Pons (tissue), 1 donor: ENCODE measurements around the gene LRRC4C.

Experiments used
- DNase-seq: peaks from one replicate; pipeline ENCODE4 v3.0.0-alpha.2; 2016; ENCODE audit warnings: low spot score

The LRRC4C gene

GRCh38 chr11:40289370-40289769, 1170.1 kb downstream of the LRRC4C start:
- peak; percentile 49 for DNase-seq

GRCh38 chr11:40287916-40288803, 1171.3 kb downstream of the LRRC4C start:
- peak; percentile 62 for DNase-seq

GRCh38 chr11:40286137-40286536, 1173.3 kb downstream of the LRRC4C start:
- peak; percentile 33 for DNase-seq

GRCh38 chr11:40285558-40285957, 1173.9 kb downstream of the LRRC4C start:
- DNase-seq, result peak; percentile 38

- DNase-seq, result peak; percentile 88
Measured at GRCh38 chr11:40281052-40281580, 1178.3 kb downstream of the LRRC4C start.

GRCh38 chr11:40280159-40281051, 1179.0 kb downstream of the LRRC4C start:
- peak; percentile 95 for DNase-seq

GRCh38 chr11:40276960-40277359, 1182.5 kb downstream of the LRRC4C start:
- DNase-seq, result no peak

DNA sequence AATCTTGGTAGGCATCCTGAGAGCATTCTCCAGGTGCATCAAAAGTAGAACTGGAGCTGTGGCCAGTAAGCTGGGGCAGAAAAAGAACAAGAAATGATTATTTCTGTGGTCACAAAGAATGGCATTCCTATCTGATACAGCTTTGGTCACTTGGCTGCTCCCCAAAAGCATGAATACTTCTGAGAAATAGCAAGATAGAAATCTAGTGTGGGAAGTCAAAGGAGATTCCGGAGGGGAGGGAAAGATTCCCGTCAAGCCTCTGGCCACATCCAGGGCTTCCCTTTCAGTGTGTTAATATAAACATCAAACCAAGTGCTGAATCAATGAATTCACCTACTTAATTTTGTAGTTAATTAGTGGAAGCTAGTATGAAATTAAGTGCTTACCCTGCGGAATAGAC, 1185.4 kb downstream of the LRRC4C start:
- DNase-seq, result peak; percentile 62

DNA sequence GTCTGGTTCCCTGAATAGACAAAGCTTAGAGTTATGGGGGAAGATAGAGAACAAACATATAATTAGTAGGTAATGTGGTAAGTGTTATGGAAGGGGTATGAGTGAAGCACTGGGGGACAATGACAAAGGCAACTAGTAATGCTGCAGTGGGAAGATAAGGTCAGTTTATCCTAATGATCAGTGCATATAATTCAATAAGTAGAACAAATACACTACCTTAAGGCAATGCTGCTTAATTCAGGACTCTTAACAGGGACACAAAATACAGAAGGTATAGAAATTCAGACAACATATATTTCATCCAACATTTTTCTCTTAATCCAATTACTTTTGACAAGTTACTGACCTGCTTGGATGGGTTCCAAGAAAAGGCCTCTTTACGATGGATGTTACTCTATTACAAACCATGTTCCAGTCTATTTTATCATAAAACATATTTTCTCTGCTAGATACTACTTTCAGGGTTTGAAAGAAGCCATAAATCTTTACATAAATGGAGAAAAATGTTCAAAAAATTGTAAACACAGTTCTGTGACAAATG, 1186.2 kb downstream of the LRRC4C start:
- no peak for DNase-seq

- DNase-seq, result no peak
Measured at GRCh38 chr11:40271361-40271760, 1188.1 kb downstream of the LRRC4C start.

DNA sequence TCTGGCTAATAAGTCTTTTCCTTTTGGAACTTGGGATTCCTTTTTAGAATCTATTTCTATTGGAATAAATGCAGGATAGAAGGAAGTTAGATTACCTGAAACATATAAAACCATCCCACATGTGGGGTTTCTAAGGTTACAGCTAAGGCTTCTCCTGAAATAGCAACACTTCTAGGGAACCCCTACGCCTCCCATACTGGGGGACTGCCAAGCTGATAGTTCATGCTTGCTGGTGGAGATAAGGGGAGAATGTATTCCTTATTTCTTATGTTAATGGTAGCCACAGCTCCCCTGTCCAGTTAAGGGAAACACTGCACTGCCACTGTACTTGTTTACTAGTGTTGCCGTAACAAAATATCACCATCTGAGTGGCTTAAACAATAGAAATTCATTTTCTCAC, 1189.6 kb downstream of the LRRC4C start:
- no peak for DNase-seq

GRCh38 chr11:40268551-40268950, 1190.9 kb downstream of the LRRC4C start:
- no peak for DNase-seq

DNA sequence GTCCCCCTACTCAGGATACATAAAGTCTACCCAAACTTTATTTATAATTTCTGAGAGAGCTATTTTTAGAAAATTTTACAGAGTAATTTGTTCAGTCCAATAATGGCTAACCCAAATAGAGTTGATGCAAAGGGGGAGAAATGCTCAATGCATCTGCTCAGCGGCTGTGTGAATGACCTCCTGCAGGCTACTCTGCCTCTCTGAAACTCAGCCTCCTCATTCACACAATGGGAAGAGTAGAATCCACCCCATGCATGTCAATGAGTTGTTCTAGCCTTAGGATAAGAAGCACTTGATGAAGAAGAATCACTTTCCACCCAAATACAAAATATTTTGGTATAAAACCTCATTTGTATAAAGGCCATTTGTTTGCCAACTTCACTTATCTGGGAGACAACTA, 1204.0 kb downstream of the LRRC4C start:
- no peak for DNase-seq

GRCh38 chr11:40253166-40253565, 1206.3 kb downstream of the LRRC4C start:
- no peak for DNase-seq

GRCh38 chr11:40252236-40252635, 1207.2 kb downstream of the LRRC4C start:
- no peak for DNase-seq

DNA sequence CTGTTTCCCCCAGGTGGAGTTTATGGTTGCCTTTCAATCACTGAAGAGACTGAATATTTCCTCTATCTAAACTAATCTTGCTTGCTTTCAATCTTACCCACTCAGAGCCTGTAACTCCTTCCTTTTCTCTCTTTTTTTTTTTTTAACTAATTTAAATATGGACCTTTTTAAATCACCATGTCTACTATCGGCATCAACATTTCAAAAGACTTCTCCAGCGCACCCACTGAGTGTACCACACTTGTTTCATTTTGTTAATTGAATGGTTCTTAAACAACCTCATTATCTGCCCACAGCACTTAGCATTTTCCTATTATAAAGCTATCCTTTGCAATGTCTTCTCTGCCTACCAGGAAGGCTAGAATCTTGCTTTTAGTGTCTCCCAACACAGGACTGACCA, 1212.5 kb downstream of the LRRC4C start:
- no peak for DNase-seq

- peak; percentile 38 for DNase-seq
Measured at GRCh38 chr11:40241524-40242051, 1217.9 kb downstream of the LRRC4C start.

DNA sequence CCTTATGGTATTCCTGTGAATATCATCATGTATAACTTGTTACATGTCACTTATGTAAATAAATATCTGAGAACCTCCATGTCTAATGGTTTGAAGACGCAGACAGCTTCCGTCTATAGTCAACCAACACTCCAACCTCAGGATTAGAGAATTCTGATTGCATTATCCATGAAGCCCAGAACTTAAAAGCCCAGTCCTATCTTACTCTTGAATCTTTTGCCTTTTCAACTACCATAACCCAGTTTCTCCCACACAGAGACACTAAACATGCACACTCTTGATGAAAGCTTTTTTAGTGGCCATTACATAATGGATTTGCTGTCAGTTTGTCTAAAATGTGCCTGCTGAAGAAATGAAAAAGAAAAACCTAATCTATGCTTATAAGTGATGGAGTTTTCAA, 1219.2 kb downstream of the LRRC4C start:
- no peak for DNase-seq

GRCh38 chr11:40236526-40236925, 1222.9 kb downstream of the LRRC4C start:
- no peak for DNase-seq

GRCh38 chr11:40235841-40236240, 1223.6 kb downstream of the LRRC4C start:
- DNase-seq, result peak; percentile 68

DNA sequence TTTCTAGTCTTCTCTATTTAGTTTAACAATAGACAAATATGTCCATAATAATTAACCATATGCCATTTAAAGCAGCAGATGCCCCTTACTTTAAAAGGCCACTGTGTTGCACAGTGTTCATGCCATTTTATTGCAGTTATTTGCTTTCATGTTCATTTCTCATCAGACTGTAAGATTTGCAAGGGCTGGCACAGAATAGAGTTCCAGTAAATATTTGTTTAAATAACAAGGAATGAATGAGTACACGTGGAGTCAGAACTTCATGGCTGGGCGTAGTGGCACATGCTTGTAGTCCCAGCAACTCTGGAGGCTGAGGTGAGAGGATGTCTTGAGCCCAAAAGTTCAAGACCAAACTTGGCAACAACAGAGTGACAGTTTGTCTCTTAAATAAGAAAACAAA, 1228.6 kb downstream of the LRRC4C start:
- DNase-seq, result no peak

GRCh38 chr11:40228662-40229061, 1230.8 kb downstream of the LRRC4C start:
- peak; percentile 29 for DNase-seq
